AG08395 (cell line): ENCODE results near the gene KCTD18.

ENCODE experiments used
- DNase-seq: peaks from one replicate; pipeline ENCODE4 v3.0.0; 2012; ENCODE audit warnings: mixed read lengths, low spot score

KCTD18 gene

GRCh38 chr2:200484934-200485333 lies 24.9 kb downstream of the KCTD18 start:
- DNase-seq: no peak

- DNase-seq: no peak
These were observed 26.1 kb downstream of the KCTD18 start for GRCh38 chr2:200483729-200484198.

- DNase-seq: no peak
These were observed 27.7 kb downstream of the KCTD18 start for GRCh38 chr2:200482194-200482593.

GRCh38 chr2:200479692-200480265 lies 30.1 kb downstream of the KCTD18 start:
- peak; percentile 59 for DNase-seq

- no peak for DNase-seq
These were observed 32.2 kb downstream of the KCTD18 start for GRCh38 chr2:200477667-200478131.

- no peak for DNase-seq
These were observed 33.0 kb downstream of the KCTD18 start for GRCh38 chr2:200476836-200477235.

- DNase-seq: no peak
These were observed 34.1 kb downstream of the KCTD18 start for GRCh38 chr2:200475795-200476194.

- DNase-seq: no peak
These were observed 36.9 kb downstream of the KCTD18 start for GRCh38 chr2:200472853-200473464.

- DNase-seq: no peak
These were observed 37.8 kb downstream of the KCTD18 start for GRCh38 chr2:200471928-200472645.

GRCh38 chr2:200471324-200471848 lies 38.5 kb downstream of the KCTD18 start:
- DNase-seq: peak; percentile 47

- no peak for DNase-seq
These were observed 39.6 kb downstream of the KCTD18 start for GRCh38 chr2:200470230-200470629.

- DNase-seq: no peak
These were observed 40.1 kb downstream of the KCTD18 start for GRCh38 chr2:200469708-200470211.

GRCh38 chr2:200467806-200468681 lies 41.8 kb downstream of the KCTD18 start:
- DNase-seq: no peak

- DNase-seq: peak; percentile 30
These were observed 43.1 kb downstream of the KCTD18 start for GRCh38 chr2:200466425-200467418.

- DNase-seq: no peak
These were observed 46.4 kb downstream of the KCTD18 start for GRCh38 chr2:200463452-200463851.

GRCh38 chr2:200461846-200462710 lies 47.8 kb downstream of the KCTD18 start:
- DNase-seq: no peak

GRCh38 chr2:200459101-200459500 lies 50.8 kb downstream of the KCTD18 start:
- DNase-seq: no peak

- no peak for DNase-seq
These were observed 53.3 kb downstream of the KCTD18 start for GRCh38 chr2:200456567-200456966.

- no peak for DNase-seq
These were observed 53.9 kb downstream of the KCTD18 start for GRCh38 chr2:200455958-200456421.
